BE2C (cell line): ENCODE results near the gene MLLT10.

Experiments used
- DNase-seq: peaks from one replicate; pipeline ENCODE4 v3.0.0-alpha.2; 2020
- H3K27me3 ChIP-seq: fragments of 250-450 bp; sonication (Bioruptor Pico); 2 replicates; pipeline ENCODE4 v1.5.1; 2020; ENCODE audit warnings: mild to moderate bottlenecking
- H3K36me3 ChIP-seq: fragments of 250-450 bp; sonication (Bioruptor Pico); 2 replicates; pipeline ENCODE4 v1.5.1; 2020; ENCODE audit warnings: mild to moderate bottlenecking
- H3K4me1 ChIP-seq: fragments of 250-450 bp; sonication (Bioruptor Pico); 2 replicates; pipeline ENCODE4 v1.5.1; 2020
- H3K4me3 ChIP-seq: 2 replicates; pipeline ENCODE4 v1.5.1; 2011; ENCODE audit warnings: low read depth, low read length
- H3K9me3 ChIP-seq: fragments of 250-450 bp; sonication (Bioruptor Pico); 2 replicates; pipeline ENCODE4 v1.5.1; 2020
- TF ChIP-seq, protein P1 (sequence below): IDR thresholded peaks from 2 replicates; pipeline ENCODE4 v1.5.1; 2012; ENCODE audit warnings: mild to moderate bottlenecking, low read depth, low read length

Gene MLLT10

DNA sequence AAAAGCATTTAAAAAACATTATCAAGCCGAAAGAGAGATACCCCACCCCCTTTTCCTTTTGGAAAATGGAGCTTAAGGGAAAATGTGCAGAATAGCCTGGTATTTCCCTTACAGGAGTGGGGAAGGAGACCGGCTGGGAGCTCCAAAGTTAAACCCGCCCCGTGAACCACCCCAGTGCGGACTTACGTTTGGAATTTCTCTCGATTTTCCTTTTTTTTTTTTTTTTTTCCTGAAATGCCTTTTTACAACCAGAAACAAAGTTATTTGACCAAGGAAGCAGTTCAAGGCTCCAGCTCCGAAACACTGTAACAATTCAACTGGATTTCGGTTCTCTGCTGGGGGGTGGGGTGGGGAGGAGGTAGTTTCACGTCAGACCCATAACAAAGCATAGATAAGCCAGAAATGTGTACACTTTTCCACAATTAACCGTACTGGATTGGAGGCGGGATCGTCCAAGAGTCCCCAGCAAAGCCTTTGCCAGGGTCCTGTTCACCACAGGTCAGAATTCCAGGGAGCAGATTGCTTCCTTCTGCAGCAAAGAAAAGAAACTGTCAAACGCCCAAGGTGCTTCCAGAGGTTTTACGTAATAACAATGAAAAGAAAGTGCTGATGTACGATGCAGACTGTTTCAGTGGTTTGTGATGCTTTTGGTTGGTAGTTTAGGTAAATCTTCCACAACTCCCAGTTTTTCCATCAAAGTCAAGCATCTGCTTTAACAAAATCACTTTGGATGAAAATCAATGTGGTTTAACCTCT lies 15.2 kb upstream of the MLLT10 start:
- no peak for DNase-seq
- no peaks in the 10 kb centered on the region for H3K27me3 ChIP-seq
- H3K36me3 ChIP-seq = no peaks in the 10 kb centered on the region
- peak overlapping the region; percentile 81 for H3K4me3 ChIP-seq
- TF ChIP-seq, protein P1, sequence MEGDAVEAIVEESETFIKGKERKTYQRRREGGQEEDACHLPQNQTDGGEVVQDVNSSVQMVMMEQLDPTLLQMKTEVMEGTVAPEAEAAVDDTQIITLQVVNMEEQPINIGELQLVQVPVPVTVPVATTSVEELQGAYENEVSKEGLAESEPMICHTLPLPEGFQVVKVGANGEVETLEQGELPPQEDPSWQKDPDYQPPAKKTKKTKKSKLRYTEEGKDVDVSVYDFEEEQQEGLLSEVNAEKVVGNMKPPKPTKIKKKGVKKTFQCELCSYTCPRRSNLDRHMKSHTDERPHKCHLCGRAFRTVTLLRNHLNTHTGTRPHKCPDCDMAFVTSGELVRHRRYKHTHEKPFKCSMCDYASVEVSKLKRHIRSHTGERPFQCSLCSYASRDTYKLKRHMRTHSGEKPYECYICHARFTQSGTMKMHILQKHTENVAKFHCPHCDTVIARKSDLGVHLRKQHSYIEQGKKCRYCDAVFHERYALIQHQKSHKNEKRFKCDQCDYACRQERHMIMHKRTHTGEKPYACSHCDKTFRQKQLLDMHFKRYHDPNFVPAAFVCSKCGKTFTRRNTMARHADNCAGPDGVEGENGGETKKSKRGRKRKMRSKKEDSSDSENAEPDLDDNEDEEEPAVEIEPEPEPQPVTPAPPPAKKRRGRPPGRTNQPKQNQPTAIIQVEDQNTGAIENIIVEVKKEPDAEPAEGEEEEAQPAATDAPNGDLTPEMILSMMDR = no peak
- peaks cover 18% of the 10 kb centered on the region for H3K4me1 ChIP-seq
- no peaks in the 10 kb centered on the region for H3K9me3 ChIP-seq

DNA sequence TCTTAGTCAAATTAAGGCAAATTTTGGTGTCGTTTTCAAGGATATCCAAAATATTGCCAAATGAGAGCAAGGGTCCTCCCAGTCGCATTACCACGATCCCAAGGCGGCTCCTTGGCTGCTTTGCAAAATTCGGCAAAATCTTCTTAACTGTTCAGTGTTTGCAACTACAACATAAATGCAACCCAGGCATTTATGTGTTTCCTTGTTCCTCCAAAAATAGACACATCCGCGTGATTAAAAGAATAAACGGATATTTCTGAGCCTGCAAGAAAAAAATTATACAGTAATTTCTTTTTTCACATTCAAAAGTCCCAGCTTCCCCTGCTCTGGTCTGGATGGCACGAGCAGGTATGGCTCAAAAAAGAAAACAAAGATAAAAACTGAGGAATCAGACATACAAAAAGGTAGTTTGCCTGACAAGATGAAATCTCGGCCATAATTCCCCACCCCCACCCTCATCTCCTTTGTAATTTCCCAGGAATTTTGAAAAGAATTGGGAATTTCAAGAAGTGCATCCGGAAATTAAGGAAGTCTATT lies 14.6 kb upstream of the MLLT10 start:
- DNase-seq = no peak
- Histone ChIP-seq H3K36me3 (no peaks in the 10 kb centered on the region), H3K4me3 (peak overlapping the region; percentile 81), H3K27me3 (no peaks in the 10 kb centered on the region), H3K9me3 (no peaks in the 10 kb centered on the region), H3K4me1 (peaks cover 18% of the 10 kb centered on the region)
- TF ChIP-seq, protein P1 = no peak

DNA sequence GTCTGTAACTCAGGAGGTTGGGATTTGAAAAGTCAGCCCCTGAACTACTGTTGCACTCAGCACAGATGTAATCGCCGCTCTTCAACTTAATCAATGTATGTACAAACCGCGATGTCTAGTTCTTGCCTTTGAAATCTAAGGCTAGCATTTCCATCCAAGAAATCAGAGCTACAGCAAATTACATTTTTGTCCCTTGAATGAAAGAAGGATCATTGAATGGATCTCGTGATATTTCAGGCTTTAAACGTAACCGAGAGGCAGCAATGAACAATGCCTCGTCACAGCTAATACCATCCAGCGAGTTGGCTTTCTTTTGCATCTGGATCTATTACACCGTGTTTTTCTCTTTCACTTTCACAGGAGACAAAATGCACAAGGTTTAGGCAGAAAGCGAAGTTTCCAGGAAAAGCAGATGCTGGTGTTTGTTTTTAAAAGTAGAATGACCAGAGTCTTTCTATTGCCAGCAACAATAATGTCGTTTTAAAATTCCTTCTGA lies 14.0 kb upstream of the MLLT10 start:
- no peaks in the 10 kb centered on the region for H3K36me3 ChIP-seq
- no peaks in the 10 kb centered on the region for H3K27me3 ChIP-seq
- H3K4me3 ChIP-seq = peak overlapping the region; percentile 81
- no peak for DNase-seq
- no peaks in the 10 kb centered on the region for H3K9me3 ChIP-seq
- TF ChIP-seq, protein P1 = no peak
- H3K4me1 ChIP-seq = peaks cover 18% of the 10 kb centered on the region

DNA sequence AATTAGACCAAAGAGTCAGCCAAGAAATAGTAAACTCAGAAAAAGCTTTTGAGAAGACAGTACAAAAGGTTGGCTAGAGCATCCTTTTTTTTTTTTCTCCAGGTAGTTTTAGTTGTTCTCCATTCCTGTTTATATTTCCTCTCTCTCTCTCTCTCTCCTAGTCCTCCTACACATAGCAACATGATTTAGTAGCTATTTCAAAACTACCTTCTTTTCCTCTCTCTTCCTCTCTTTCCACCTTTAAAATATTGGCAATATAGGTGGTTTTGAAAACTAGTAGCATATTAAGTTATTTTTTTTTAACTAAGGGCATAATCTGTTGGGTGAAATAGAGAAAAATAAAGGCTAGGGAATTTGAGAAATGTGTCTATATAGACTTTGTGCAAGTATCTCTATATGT lies 13.5 kb upstream of the MLLT10 start:
- TF ChIP-seq, protein P1 = no peak
- no peak for DNase-seq
- no peaks in the 10 kb centered on the region for H3K9me3 ChIP-seq
- H3K4me3 ChIP-seq = peak overlapping the region; percentile 81
- H3K36me3 ChIP-seq = no peaks in the 10 kb centered on the region
- H3K4me1 ChIP-seq = peaks cover 15% of the 10 kb centered on the region
- no peaks in the 10 kb centered on the region for H3K27me3 ChIP-seq

DNA sequence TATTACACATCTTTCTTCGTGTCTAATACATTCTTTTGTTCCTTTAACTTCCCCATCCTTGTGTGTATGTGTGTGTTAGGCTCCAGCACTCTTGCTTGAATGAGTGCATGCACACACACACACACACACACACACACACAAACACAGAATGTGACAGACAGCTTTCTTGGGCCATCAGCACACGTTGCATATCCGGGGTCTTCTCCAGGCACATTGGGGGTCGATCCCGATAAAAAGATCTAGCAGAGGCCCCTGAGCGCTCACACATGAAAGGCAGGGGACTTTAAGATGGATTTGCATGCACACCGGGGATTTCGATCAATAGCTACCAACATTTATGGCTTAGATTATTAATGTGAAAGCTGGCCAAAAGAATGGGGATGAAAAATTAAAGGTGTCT lies 13.1 kb upstream of the MLLT10 start:
- H3K4me1 ChIP-seq = peaks cover 13% of the 10 kb centered on the region
- no peak for DNase-seq
- H3K4me3 ChIP-seq = no peak overlapping the region; the same call in 1 of the 2 replicates

More for the DNA sequence above, 13.1 kb upstream of the MLLT10 start:
- H3K9me3 ChIP-seq = no peaks in the 10 kb centered on the region
- H3K36me3 ChIP-seq = no peaks in the 10 kb centered on the region
- TF ChIP-seq, protein P1 = no peak
- no peaks in the 10 kb centered on the region for H3K27me3 ChIP-seq
